GM12891 (cell line): ENCODE measurements around the gene TAS2R41.

Experiments
- POLR2A ChIP-seq: IDR thresholded peaks from 2 replicates; pipeline ENCODE4 v1.6.1; 2011; ENCODE audit warnings: low read depth, low read length, control low read depth
- POLR2AphosphoS5 ChIP-seq: IDR thresholded peaks from 2 replicates; pipeline ENCODE4 v1.6.1; 2011; ENCODE audit warnings: low read depth, low read length, control low read depth
- SPI1 ChIP-seq: IDR thresholded peaks from 2 replicates; pipeline ENCODE4 v1.6.1; 2011; ENCODE audit warnings: low read depth, low read length, control low read depth

- no peak for TF ChIP-seq POLR2A
- no peak for TF ChIP-seq POLR2AphosphoS5
- no peak for TF ChIP-seq SPI1
These were observed 25.6 kb downstream of the TAS2R41 start for GRCh38 chr7:143503261-143503660.
